Lung (tissue), 12 donors: ENCODE data around the gene AIF1L. TPM values are rescaled to one million over a fixed set of nuclear protein-coding genes. Genes with fewer than 3 reads are reported as not detected.

ENCODE experiments used
- ATAC-seq: fragments of 200-7000 bp; cut with Tn5 transposase; one replicate; pipeline ENCODE4 v1.9.1; 2020; ENCODE audit warnings: moderate number of reproducible peaks; ENCODE audit not compliant: insufficient read depth, low FRiP score
- DNase-seq, 3 donors: peaks; one replicate each; pipeline ENCODE4 v3.0.0-alpha.2; 2013 to 2017
- H3K27ac ChIP-seq, 2 donors: one replicate each; pipeline ENCODE4 v1.5.1; 2013; ENCODE audit warnings: mild to moderate bottlenecking in 2 of 2, moderate library complexity in 2 of 2, control low read depth in 1 of 2, inconsistent platforms in 1 of 2, low read depth in 1 of 2, low read length in 1 of 2
- H3K27me3 ChIP-seq, 3 donors: one replicate each; pipeline ENCODE4 v1.5.1; 2013; ENCODE audit warnings: low read length in 2 of 3; ENCODE audit not compliant: control insufficient read depth in 3 of 3, insufficient read depth in 3 of 3
- H3K36me3 ChIP-seq, 4 donors: one replicate each; pipeline ENCODE4 v1.5.1; 2013; ENCODE audit warnings: low read length in 4 of 4, mild to moderate bottlenecking in 1 of 4, moderate library complexity in 1 of 4; ENCODE audit not compliant: control insufficient read depth in 4 of 4, insufficient read depth in 4 of 4
- H3K4me1 ChIP-seq, 5 donors: one replicate each; pipeline ENCODE4 v1.5.1; 2013; ENCODE audit warnings: low read length in 5 of 5, mild to moderate bottlenecking in 2 of 5, moderate library complexity in 1 of 5; ENCODE audit not compliant: control insufficient read depth in 5 of 5, insufficient read depth in 5 of 5
- H3K4me3 ChIP-seq: one replicate; pipeline ENCODE4 v1.5.1; 2013; ENCODE audit warnings: mild to moderate bottlenecking, control low read depth, moderate library complexity
- H3K9ac ChIP-seq, 2 donors: one replicate each; pipeline ENCODE4 v1.5.1; 2013; ENCODE audit warnings: low read length in 2 of 2, control low read depth in 1 of 2; ENCODE audit not compliant: insufficient read depth in 1 of 2
- H3K9me3 ChIP-seq, 4 donors: one replicate each; pipeline ENCODE4 v1.5.1; 2013; ENCODE audit warnings: low read length in 3 of 4, mild to moderate bottlenecking in 1 of 4, moderate library complexity in 1 of 4; ENCODE audit not compliant: control insufficient read depth in 4 of 4, insufficient read depth in 3 of 4
- CTCF ChIP-seq: IDR thresholded peaks from 2 replicates; pipeline ENCODE4 v1.5.1; 2012; ENCODE audit warnings: mild to moderate bottlenecking; ENCODE audit errors: control extremely low read depth, extremely low read depth
- WGBS, 2 donors: extraction: QIAGEN DNeasy Blood & Tissue Kit; methylation state at CpG; one replicate each; pipeline ENCODE4 v1.1.7; 2013; 5-methylcytosine and 5-hydroxymethylcytosine counted together
- polyA plus RNA-seq, 2 donors: library from polyadenylated mRNA; stranded (reverse); fragments of 200-250 nt; gene quantifications; one replicate each; pipeline ENCODE4 v1.2.1, GENCODE V29; 2013
- total RNA-seq, 2 donors: library from RNA; depleted of rRNA in 1 of 2; stranded (reverse); fragments of >200 nt in 1 of 2; gene quantifications; one replicate each; pipeline ENCODE4 v1.2.1, GENCODE V29; 2014 to 2021
- donor health status: control.
- donor health status: control.
- donor health status: Bipolar disorder and iron deficiency.
- donor health status: healthy.
- donor health status: DM: yes; HTN: yes; CAD: no.

AIF1L gene
- total and polyA plus RNA-seq, 4 donors, result 3.2 to 16.5 (median 6.9) TPM

- no peak for DNase-seq
- H3K27me3 ChIP-seq, result no peaks in the 10 kb centered on the region
- H3K4me3 ChIP-seq, result no peak overlapping the region
- no peak overlapping the region for H3K9ac ChIP-seq
- no peak overlapping the region for H3K27ac ChIP-seq
- no peaks in the 10 kb centered on the region for H3K9me3 ChIP-seq
- no peak for ATAC-seq
- no peaks in the 10 kb centered on the region for H3K4me1 ChIP-seq
- no peak for TF ChIP-seq CTCF
- H3K36me3 ChIP-seq, result no peaks in the 10 kb centered on the region
- 65 to 80% methylated on average over 9 of the region's 9 CpGs for WGBS, 2 donors
Measured at GRCh38 chr9:131067625-131068024, 28.7 kb upstream of the AIF1L start.

- WGBS, 2 donors, result 64 to 89% methylated on average over 14 of the region's 14 CpGs
- H3K4me3 ChIP-seq, result no peak overlapping the region
- no peak for ATAC-seq
- H3K9me3 ChIP-seq, result no peaks in the 10 kb centered on the region
- no peak for TF ChIP-seq CTCF
- H3K27me3 ChIP-seq, result no peaks in the 10 kb centered on the region
- DNase-seq, result no peak
- no peak overlapping the region for H3K27ac ChIP-seq
- H3K36me3 ChIP-seq, result no peaks in the 10 kb centered on the region
- no peaks in the 10 kb centered on the region for H3K4me1 ChIP-seq
- H3K9ac ChIP-seq, result no peak overlapping the region
Measured at GRCh38 chr9:131068076-131068816, 28.1 kb upstream of the AIF1L start.

- Histone ChIP-seq H3K36me3 (no peaks in the 10 kb centered on the region), H3K27ac (no peak overlapping the region), H3K9me3 (no peaks in the 10 kb centered on the region), H3K9ac (no peak overlapping the region), H3K4me3 (no peak overlapping the region), H3K27me3 (no peaks in the 10 kb centered on the region), H3K4me1 (no peaks in the 10 kb centered on the region)
- ATAC-seq (no peak), DNase-seq (no peak)
- WGBS, 2 donors, result 90 to 95% methylated on average over 15 of the region's 15 CpGs
- TF ChIP-seq CTCF, result no peak
Measured at GRCh38 chr9:131069699-131070098, 26.6 kb upstream of the AIF1L start.
